GM12801 (cell line): ENCODE results near the gene ETFB.

Source experiments
- CTCF ChIP-seq: IDR thresholded peaks from one replicate; pipeline ENCODE4 v1.5.1; 2011; ENCODE audit warnings: control low read depth; ENCODE audit not compliant: insufficient read length; ENCODE audit errors: extremely low read depth

Gene ETFB

GRCh38 chr19:51364200-51365106 is 1.7 kb downstream of the ETFB start:
- no peak for TF ChIP-seq CTCF

- no peak for TF ChIP-seq CTCF
These were observed 4.9 kb downstream of the ETFB start for GRCh38 chr19:51361239-51361638.

GRCh38 chr19:51359294-51359693 is 6.9 kb downstream of the ETFB start:
- TF ChIP-seq CTCF = no peak

GRCh38 chr19:51357952-51358351 is 8.2 kb downstream of the ETFB start:
- TF ChIP-seq CTCF = no peak

GRCh38 chr19:51356159-51356801 is 9.9 kb downstream of the ETFB start:
- no peak for TF ChIP-seq CTCF

- no peak for TF ChIP-seq CTCF
These were observed 11.4 kb downstream of the ETFB start for GRCh38 chr19:51354742-51355148.

- TF ChIP-seq CTCF = no peak
These were observed 12.0 kb downstream of the ETFB start for GRCh38 chr19:51354103-51354741.
